ENCODE measurements around the gene CCDC157.

DNA sequence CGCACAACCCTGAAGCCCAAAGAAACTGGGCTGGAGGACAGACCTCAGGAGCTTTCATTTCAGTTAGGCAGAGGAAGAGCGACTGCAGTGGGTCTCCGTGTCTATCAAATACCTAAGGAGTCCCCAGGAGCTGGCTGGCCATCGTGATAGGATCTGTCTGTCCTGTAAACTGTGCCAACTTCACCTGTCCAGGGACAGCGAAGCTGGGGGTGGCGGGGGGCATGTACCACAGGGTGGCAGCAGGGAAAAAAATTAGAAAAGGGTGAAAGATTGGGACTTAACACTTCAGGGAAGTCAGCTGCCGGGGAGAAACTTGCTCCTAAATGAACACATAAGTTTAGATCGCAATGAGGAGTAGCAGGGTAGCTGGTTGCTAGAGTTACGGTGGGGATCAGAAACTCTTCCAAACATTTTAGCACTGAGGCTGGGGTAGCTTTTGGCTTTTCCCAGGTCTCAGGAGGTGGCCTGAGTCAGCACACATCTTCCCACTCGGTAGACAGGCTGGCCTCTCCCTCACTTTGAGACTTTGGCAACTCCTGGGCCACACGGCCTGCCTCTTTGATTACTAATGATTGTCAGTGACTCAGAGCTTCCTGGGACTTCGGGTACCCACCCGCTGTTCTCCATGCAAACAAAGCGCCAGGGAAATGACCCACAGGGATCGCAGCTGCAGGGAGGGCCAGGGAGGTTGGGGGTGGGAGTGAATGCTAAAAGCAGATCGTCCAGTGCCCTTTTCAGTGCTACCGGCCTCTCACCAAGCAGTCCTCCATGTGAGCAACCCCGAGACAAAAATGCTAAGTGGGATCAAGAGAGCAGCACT is 65.9 kb downstream of the CCDC157 start:
- TF ChIP-seq, protein P1, sequence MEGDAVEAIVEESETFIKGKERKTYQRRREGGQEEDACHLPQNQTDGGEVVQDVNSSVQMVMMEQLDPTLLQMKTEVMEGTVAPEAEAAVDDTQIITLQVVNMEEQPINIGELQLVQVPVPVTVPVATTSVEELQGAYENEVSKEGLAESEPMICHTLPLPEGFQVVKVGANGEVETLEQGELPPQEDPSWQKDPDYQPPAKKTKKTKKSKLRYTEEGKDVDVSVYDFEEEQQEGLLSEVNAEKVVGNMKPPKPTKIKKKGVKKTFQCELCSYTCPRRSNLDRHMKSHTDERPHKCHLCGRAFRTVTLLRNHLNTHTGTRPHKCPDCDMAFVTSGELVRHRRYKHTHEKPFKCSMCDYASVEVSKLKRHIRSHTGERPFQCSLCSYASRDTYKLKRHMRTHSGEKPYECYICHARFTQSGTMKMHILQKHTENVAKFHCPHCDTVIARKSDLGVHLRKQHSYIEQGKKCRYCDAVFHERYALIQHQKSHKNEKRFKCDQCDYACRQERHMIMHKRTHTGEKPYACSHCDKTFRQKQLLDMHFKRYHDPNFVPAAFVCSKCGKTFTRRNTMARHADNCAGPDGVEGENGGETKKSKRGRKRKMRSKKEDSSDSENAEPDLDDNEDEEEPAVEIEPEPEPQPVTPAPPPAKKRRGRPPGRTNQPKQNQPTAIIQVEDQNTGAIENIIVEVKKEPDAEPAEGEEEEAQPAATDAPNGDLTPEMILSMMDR (IDR thresholded peaks at IDR 0.05): no peak
- peak in 1 of 2 donors; percentile 78 for TF ChIP-seq POLR2A (IDR thresholded peaks at IDR 0.05)
